Measurements from ENCODE around the gene THY1.

DNA sequence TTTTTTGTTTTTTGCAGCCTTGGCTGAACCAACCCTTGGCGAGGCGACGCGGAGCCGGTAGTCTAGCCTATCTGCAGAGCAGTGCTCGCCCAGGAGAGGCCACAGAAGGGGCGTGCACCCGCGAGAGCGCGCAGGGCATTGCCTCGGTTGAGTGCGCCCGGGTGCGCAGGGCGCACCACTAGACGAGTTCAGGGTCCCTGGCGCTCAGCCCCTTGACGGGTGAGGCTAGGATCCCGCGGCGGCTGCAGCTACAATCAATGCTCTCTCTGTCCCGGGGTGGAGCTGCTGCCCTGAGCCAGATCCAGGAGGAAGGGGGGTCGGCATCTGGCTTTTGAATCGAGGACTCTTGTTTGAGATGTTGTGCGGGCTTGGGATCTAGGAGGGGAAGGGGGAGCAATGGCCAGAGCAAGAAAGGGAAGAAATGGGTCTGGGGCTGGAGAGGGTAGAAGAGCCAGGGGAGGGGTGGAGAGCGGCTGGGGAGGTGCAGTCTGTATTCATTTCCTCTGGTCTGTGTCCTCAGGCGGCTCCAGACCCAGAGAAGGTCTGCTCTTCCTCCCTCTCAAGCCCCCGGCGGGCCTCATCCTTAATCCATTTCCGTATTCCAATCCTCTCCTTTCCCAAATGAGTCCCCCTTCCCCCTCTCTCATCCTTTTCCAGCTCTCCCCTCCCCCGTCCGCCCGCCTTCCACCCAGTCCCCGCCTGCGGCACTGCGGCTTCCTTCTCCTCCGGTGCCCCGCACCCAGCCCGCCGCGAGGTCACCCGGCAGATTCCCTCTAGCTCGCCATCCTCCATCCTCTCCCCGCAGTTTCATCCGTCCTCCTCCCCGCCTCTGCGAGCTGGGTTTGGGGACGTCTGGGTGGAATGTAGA lies 797 bp downstream of the THY1 start:
- TF ChIP-seq CTCF (IDR thresholded peaks at IDR 0.05; ENCODE audit: low read length) (no peak), EZH2 (optimal IDR thresholded peaks at IDR 0.05; ENCODE audit: low read depth, low read length) (no peak)

Data from MM.1S (cell line).